OCI-LY1 (cell line): Measurements from ENCODE around the gene PLXND1.

Experiments used
- H2AFZ ChIP-seq: fragments of 200-600 bp; sonication (generic), shearing (Covaris generic); 2 replicates; pipeline ENCODE4 v1.6.0; 2014; ENCODE audit warnings: antibody characterized with exemption, mild to moderate bottlenecking, low read length
- H3F3A ChIP-seq: fragments of 200-600 bp; sonication (generic), shearing (Covaris generic); 2 replicates; pipeline ENCODE4 v1.6.0; 2014; ENCODE audit warnings: mild to moderate bottlenecking, antibody characterized with exemption, low read length, moderate library complexity; ENCODE audit not compliant: insufficient read depth
- H3K27ac ChIP-seq: fragments of 200-600 bp; sonication (generic); 2 replicates; pipeline ENCODE4 v1.5.1; 2014; ENCODE audit warnings: low read length, mixed run types, mild to moderate bottlenecking, low read depth; ENCODE audit not compliant: poor library complexity, severe bottlenecking
- H3K27me3 ChIP-seq: fragments of 200-600 bp; sonication (generic); 2 replicates; pipeline ENCODE4 v1.6.0; 2014; ENCODE audit warnings: antibody characterized with exemption, mild to moderate bottlenecking, low read length, moderate library complexity; ENCODE audit not compliant: insufficient read depth
- H3K36me3 ChIP-seq: fragments of 200-600 bp; sonication (generic); 2 replicates; pipeline ENCODE4 v1.6.1; 2014; ENCODE audit warnings: mild to moderate bottlenecking, antibody characterized with exemption, low read length, moderate library complexity, mixed read lengths; ENCODE audit not compliant: insufficient read depth
- H3K4me1 ChIP-seq: fragments of 200-600 bp; sonication (generic); 2 replicates; pipeline ENCODE4 v1.5.1; 2014; ENCODE audit warnings: mild to moderate bottlenecking, low read length, moderate library complexity; ENCODE audit not compliant: insufficient read depth, severe bottlenecking
- H3K4me2 ChIP-seq: fragments of 200-600 bp; sonication (generic), shearing (Covaris generic); 2 replicates; pipeline ENCODE4 v1.6.1; 2014; ENCODE audit warnings: low read length
- H3K4me3 ChIP-seq: fragments of 200-600 bp; sonication (generic); 2 replicates; pipeline ENCODE4 v1.5.1; 2014; ENCODE audit warnings: low read length, low read depth, mild to moderate bottlenecking, mixed read lengths; ENCODE audit not compliant: poor library complexity, severe bottlenecking
- H3K79me2 ChIP-seq: fragments of 200-600 bp; shearing (Covaris generic); 2 replicates; pipeline ENCODE4 v1.6.1; 2016; ENCODE audit warnings: mixed run types, low read length, mixed read lengths; ENCODE audit not compliant: insufficient read depth
- H3K9ac ChIP-seq: fragments of 200-600 bp; sonication (generic), shearing (Covaris generic); 2 replicates; pipeline ENCODE4 v1.6.1; 2014; ENCODE audit warnings: mild to moderate bottlenecking, low read length, mixed read lengths
- H3K9me2 ChIP-seq: fragments of 200-600 bp; sonication (generic), shearing (Covaris generic); 2 replicates; pipeline ENCODE4 v1.6.1; 2014; ENCODE audit warnings: low read depth, mild to moderate bottlenecking, low read length, mixed read lengths
- H3K9me3 ChIP-seq: fragments of 200-600 bp; shearing (Covaris generic); 2 replicates; pipeline ENCODE4 v1.6.1; 2014; ENCODE audit warnings: low read length, mixed read lengths
- H4K20me1 ChIP-seq: fragments of 200-600 bp; sonication (generic), shearing (Covaris generic); 2 replicates; pipeline ENCODE4 v1.6.0; 2016; ENCODE audit warnings: mild to moderate bottlenecking, low read length; ENCODE audit not compliant: insufficient read depth
- CTCF ChIP-seq: fragments of 200-600 bp; sonication (generic), shearing (Covaris generic); IDR thresholded peaks from 2 replicates; pipeline ENCODE4 v1.5.1; 2017; ENCODE audit warnings: mild to moderate bottlenecking, antibody characterized with exemption, low read length, moderate library complexity, mixed read lengths
- EZH2 ChIP-seq: fragments of 200-600 bp; sonication (generic), shearing (Covaris generic); IDR thresholded peaks from 2 replicates; pipeline ENCODE4 v1.8.0; 2017; ENCODE audit warnings: borderline replicate concordance, mixed run types, mild to moderate bottlenecking, antibody characterized with exemption, low read length, moderate library complexity, mixed read lengths

The PLXND1 gene

GRCh38 chr3:129653019-129653418 is 46.5 kb upstream of the PLXND1 start:
- Histone ChIP-seq H3K9ac (no peak overlapping the region), H3K4me3 (no peak overlapping the region), H3K27ac (peak overlapping the region; percentile 31), H3K9me3 (no peaks in the 10 kb centered on the region), H3K4me1 (peaks cover 25% of the 10 kb centered on the region), H3K4me2 (peak overlapping the region; percentile 7; the same call in 1 of the 2 replicates), H2AFZ (no peak overlapping the region), H4K20me1 (no peaks in the 10 kb centered on the region), H3K27me3 (no peaks in the 10 kb centered on the region), H3K79me2 (no peaks in the 10 kb centered on the region), H3K9me2 (no peaks in the 10 kb centered on the region), H3F3A (no peaks in the 10 kb centered on the region), H3K36me3 (peaks cover 23% of the 10 kb centered on the region; the same call in 1 of the 2 replicates)
- no peak for TF ChIP-seq EZH2
- no peak for TF ChIP-seq CTCF

DNA sequence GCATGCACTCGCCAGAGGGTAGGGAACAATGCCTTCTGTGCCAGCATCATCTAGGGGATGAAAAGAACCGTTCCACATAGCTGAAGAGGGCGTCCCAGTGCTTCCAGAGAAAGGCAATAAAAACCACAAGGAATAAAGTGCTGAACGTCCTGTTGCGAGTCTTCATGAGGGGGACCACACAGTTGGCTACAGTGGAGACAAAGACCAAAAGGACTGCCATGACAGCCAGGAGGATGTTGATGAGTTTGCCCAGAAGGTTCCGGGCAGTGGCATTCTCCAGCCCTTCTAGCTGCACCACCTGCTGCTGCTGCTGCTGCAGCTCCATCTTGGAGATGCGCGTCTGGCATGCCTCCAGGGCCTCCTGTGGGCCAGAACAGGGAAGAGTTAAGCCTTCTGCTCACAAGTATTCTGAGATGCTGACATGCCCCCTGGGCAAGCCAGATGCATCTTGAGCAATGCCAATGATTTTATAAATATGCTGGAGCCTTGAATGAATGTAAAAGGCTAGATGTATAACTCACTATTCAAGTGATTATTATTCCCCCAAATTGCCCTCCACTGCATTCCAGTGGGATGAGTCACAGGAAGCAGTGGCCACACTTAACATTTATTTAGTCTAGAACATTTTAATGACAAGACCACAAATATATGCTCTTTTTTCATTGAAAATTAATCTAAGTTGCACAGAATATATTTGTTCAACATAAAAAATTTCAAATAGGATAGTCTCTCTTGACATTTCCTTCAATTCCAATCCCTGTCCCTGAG is 45.1 kb upstream of the PLXND1 start:
- no peaks in the 10 kb centered on the region for H3K9me3 ChIP-seq
- H3K27ac ChIP-seq, result no peak overlapping the region
- H3K4me3 ChIP-seq, result no peak overlapping the region
- no peaks in the 10 kb centered on the region for H4K20me1 ChIP-seq
- H3K27me3 ChIP-seq, result no peaks in the 10 kb centered on the region
- H3K9me2 ChIP-seq, result no peaks in the 10 kb centered on the region
- H3K36me3 ChIP-seq, result peaks cover 23% of the 10 kb centered on the region; the same call in 1 of the 2 replicates
- no peak for TF ChIP-seq CTCF
- no peaks in the 10 kb centered on the region for H3F3A ChIP-seq
- H2AFZ ChIP-seq, result no peak overlapping the region
- H3K9ac ChIP-seq, result no peak overlapping the region
- no peaks in the 10 kb centered on the region for H3K79me2 ChIP-seq
- no peak overlapping the region for H3K4me2 ChIP-seq
- peaks cover 11% of the 10 kb centered on the region for H3K4me1 ChIP-seq

- Histone ChIP-seq H3K27me3 (no peaks in the 10 kb centered on the region), H3K79me2 (no peaks in the 10 kb centered on the region), H3F3A (no peaks in the 10 kb centered on the region), H3K36me3 (peaks cover 23% of the 10 kb centered on the region; the same call in 1 of the 2 replicates), H3K9ac (no peak overlapping the region), H3K27ac (no peak overlapping the region), H2AFZ (no peak overlapping the region), H3K4me1 (peaks cover 9% of the 10 kb centered on the region), H4K20me1 (no peaks in the 10 kb centered on the region), H3K4me2 (no peak overlapping the region), H3K9me3 (no peaks in the 10 kb centered on the region), H3K9me2 (no peaks in the 10 kb centered on the region), H3K4me3 (no peak overlapping the region)
- peak; percentile 94 for TF ChIP-seq CTCF
- no peak for TF ChIP-seq EZH2
These were observed 43.9 kb upstream of the PLXND1 start for GRCh38 chr3:129650256-129650872.
